Effector memory CD4-positive, alpha-beta T cell (primary cell): ENCODE measurements around the gene ELMOD1.

Source experiments
- DNase-seq, 3 donors: peaks; one replicate each; pipeline ENCODE4 v3.0.0-alpha.2; 2020
- H3K27ac ChIP-seq: 2 replicates; pipeline ENCODE4 v1.7.0; 2013; ENCODE audit warnings: mild to moderate bottlenecking, low read length, moderate library complexity; ENCODE audit not compliant: insufficient read depth, poor library complexity, severe bottlenecking
- H3K27me3 ChIP-seq: replicated peaks from 2 replicates; pipeline ENCODE4 v1.7.0; 2013; ENCODE audit warnings: mild to moderate bottlenecking, low read length; ENCODE audit not compliant: insufficient read depth, control insufficient read depth, poor library complexity, severe bottlenecking
- H3K36me3 ChIP-seq: 2 replicates; pipeline ENCODE4 v1.7.0; 2013; ENCODE audit warnings: mild to moderate bottlenecking, low read length, moderate library complexity; ENCODE audit not compliant: control insufficient read depth, insufficient read depth
- H3K4me1 ChIP-seq: 2 replicates; pipeline ENCODE4 v1.7.0; 2013; ENCODE audit warnings: low read length, mild to moderate bottlenecking; ENCODE audit not compliant: control insufficient read depth, insufficient read depth, poor library complexity, severe bottlenecking
- H3K4me3 ChIP-seq: 2 replicates; pipeline ENCODE4 v1.7.0; 2013; ENCODE audit warnings: low read length, low read depth, mild to moderate bottlenecking; ENCODE audit not compliant: insufficient read depth, poor library complexity, severe bottlenecking
- H3K9me3 ChIP-seq: 2 replicates; pipeline ENCODE4 v1.7.0; 2013; ENCODE audit warnings: mild to moderate bottlenecking, low read length, moderate library complexity; ENCODE audit not compliant: control insufficient read depth

The ELMOD1 gene

GRCh38 chr11:107711861-107712755 lies 121.2 kb downstream of the ELMOD1 start, which contains the start of gene SLN:
Gene SLN (minus strand): TSS chr11:107712056.
- H3K36me3 ChIP-seq: no peaks in the 10 kb centered on the region
- DNase-seq: no peak

GRCh38 chr11:107713009-107713408 lies 122.1 kb downstream of the ELMOD1 start:
- no peak for DNase-seq
- no peaks in the 10 kb centered on the region for H3K27me3 ChIP-seq
- H3K36me3 ChIP-seq: no peaks in the 10 kb centered on the region
- H3K9me3 ChIP-seq: no peaks in the 10 kb centered on the region
- no peak overlapping the region for H3K4me3 ChIP-seq
- no peaks in the 10 kb centered on the region for H3K4me1 ChIP-seq
- H3K27ac ChIP-seq: no peak overlapping the region

More at GRCh38 chr11:107711861-107712755, 121.2 kb downstream of the ELMOD1 start, which contains the start of gene SLN:
- no peaks in the 10 kb centered on the region for H3K27me3 ChIP-seq
- no peaks in the 10 kb centered on the region for H3K9me3 ChIP-seq
- no peak within 1 kb of the TSS for H3K4me3 ChIP-seq
- no peaks in the 10 kb centered on the region for H3K4me1 ChIP-seq
- no peak within 1 kb of the TSS for H3K27ac ChIP-seq
